Transverse colon (tissue), 4 donors: ENCODE results near the gene SLC6A8. TPM values are rescaled to one million over a fixed set of nuclear protein-coding genes. Genes with fewer than 3 reads are reported as not detected.

Experiments
- DNase-seq: peaks from one replicate; pipeline ENCODE4 v3.0.0-alpha.2; 2019
- H3K27ac ChIP-seq, 4 donors: fragments of 200-600 bp; sonication (generic); 2 replicates each; pipeline ENCODE4 v1.5.1; 2016 to 2018; ENCODE audit warnings: inconsistent platforms in 4 of 4
- H3K27me3 ChIP-seq: fragments of 200-600 bp; sonication (generic); 2 replicates; pipeline ENCODE4 v1.5.1; 2017; ENCODE audit warnings: inconsistent platforms
- H3K36me3 ChIP-seq, 4 donors: fragments of 200-600 bp; sonication (generic); 2 replicates each; pipeline ENCODE4 v1.5.1; 2017 to 2019; ENCODE audit warnings: inconsistent platforms in 4 of 4
- H3K4me1 ChIP-seq, 4 donors: fragments of 200-600 bp; sonication (generic); 2 replicates each; pipeline ENCODE4 v1.5.1; 2017 to 2020; ENCODE audit warnings: inconsistent platforms in 4 of 4
- H3K4me3 ChIP-seq, 4 donors: fragments of 200-600 bp; sonication (generic); 1 replicate in 1 of 4; 2 replicates in 3 of 4; pipeline versions ENCODE4 v1.5.1 to v1.6.1; 2017 to 2019; ENCODE audit warnings: inconsistent platforms in 4 of 4
- H3K9me3 ChIP-seq, 2 donors: fragments of 200-600 bp; sonication (generic); 2 replicates each; pipeline ENCODE4 v1.5.1; 2017 to 2019; ENCODE audit warnings: inconsistent platforms in 2 of 2
- EP300 ChIP-seq: sonication (generic); formaldehyde crosslinking; IDR thresholded peaks from one replicate; pipeline ENCODE4 v1.6.1; 2017; ENCODE audit warnings: antibody characterized with exemption, low read depth
- POLR2A ChIP-seq: fragments of 450-650 bp; IDR thresholded peaks from one replicate; pipeline ENCODE4 v1.6.1; 2016; ENCODE audit warnings: antibody characterized with exemption, mild to moderate bottlenecking, moderate library complexity
- POLR2AphosphoS5 ChIP-seq, 3 donors: sonication (generic); formaldehyde crosslinking; IDR thresholded peaks; one replicate each; pipeline ENCODE4 v1.6.1; 2016; ENCODE audit warnings: antibody characterized with exemption in 3 of 3
- WGBS, 2 donors: methylation state at CpG; one replicate each; pipeline ENCODE4 v1.1.5; 2018; ENCODE audit warnings: low coverage in 1 of 2; 5-methylcytosine and 5-hydroxymethylcytosine counted together
- in situ Hi-C, 4 donors: fragments of 200-750 bp; cut with MboI; loops; one replicate each; pipeline versions ENCODE4 v1.15.0 to v1.15.1; 2017; ENCODE audit warnings: low sequenced_read_pairs in 3 of 4, low pct_ligation_motif_present in 1 of 4, low pct_unique_long_range_greater_than_20kb in 1 of 4
- intact Hi-C: fragments of 100-400 bp; cut with DNase I; formaldehyde crosslinking; loops from one replicate; pipeline ENCODE4 v1.15.1; 2023; ENCODE audit warnings: low total_unique reads
- total RNA-seq, 4 donors: library from RNA; depleted of rRNA; stranded (reverse); fragments of >200 nt; gene quantifications; one replicate each; pipeline ENCODE4 v1.1.0, GENCODE V29; 2016
- TF ChIP-seq, protein P1 (sequence below), 5 experiments: fragments of 200-600 bp in 3 of 5; fragments of 450-650 bp in 2 of 5; sonication (generic) in 3 of 5; IDR thresholded peaks; 1 replicate in 2 of 5; 2 replicates in 3 of 5; pipeline ENCODE4 v1.5.1; 2016 to 2017; ENCODE audit warnings: antibody characterized with exemption in 5 of 5, inconsistent platforms in 3 of 5, mild to moderate bottlenecking in 2 of 5, moderate library complexity in 1 of 5

The SLC6A8 gene
- total RNA-seq, 4 donors from 2014 or later: 61.1 to 332 (median 197) TPM

DNA sequence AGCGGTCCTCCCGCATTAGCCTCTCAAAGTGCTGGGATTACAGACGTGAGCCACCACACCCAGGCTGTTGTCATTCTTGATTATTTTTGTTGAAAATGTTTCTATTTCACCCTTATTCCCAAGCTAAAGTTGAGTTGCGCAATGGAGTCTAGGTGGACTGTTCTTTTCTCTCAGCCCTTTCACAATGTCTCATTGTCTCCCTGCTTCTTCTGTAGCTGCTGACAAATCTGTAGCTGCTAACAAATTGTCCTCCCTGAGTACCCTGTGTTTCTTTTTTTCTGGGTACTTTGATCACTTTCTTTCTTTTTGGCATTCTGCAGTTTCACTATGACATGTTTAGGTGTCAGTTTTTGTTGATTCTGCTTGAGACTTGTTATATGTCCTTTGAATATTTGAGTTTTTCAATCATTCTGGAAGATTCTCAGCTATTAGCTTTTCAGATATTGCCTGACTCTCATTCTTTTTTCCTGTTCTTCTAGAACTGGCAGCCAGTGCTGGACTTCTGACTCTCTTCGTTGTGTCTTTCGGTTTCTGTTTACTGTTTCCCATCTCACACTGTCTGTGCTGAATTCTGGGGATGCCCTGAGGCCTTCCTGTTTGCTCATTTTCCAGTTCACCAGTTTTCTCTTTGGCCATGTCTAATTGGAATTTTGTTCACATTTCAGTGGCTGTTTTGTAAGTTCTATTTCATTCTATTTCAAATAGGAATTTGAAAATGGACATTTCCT, 43.6 kb downstream of the SLC6A8 start:
- H3K36me3 ChIP-seq: no peaks in the 10 kb centered on the region
- intact Hi-C loops (no loop called here), in situ Hi-C loops (no loop called here)
- H3K4me3 ChIP-seq: no peak overlapping the region
- H3K9me3 ChIP-seq: no peaks in the 10 kb centered on the region
- WGBS, 2 donors: 90 to 100% methylated on average over 1 to 6 of the region's 6 CpGs
- H3K27ac ChIP-seq: no peak overlapping the region
- H3K4me1 ChIP-seq: peaks cover 14 to 26% (median 20%) of the 10 kb centered on the region in 4 donors
- H3K27me3 ChIP-seq: no peaks in the 10 kb centered on the region
- TF ChIP-seq, protein P1, sequence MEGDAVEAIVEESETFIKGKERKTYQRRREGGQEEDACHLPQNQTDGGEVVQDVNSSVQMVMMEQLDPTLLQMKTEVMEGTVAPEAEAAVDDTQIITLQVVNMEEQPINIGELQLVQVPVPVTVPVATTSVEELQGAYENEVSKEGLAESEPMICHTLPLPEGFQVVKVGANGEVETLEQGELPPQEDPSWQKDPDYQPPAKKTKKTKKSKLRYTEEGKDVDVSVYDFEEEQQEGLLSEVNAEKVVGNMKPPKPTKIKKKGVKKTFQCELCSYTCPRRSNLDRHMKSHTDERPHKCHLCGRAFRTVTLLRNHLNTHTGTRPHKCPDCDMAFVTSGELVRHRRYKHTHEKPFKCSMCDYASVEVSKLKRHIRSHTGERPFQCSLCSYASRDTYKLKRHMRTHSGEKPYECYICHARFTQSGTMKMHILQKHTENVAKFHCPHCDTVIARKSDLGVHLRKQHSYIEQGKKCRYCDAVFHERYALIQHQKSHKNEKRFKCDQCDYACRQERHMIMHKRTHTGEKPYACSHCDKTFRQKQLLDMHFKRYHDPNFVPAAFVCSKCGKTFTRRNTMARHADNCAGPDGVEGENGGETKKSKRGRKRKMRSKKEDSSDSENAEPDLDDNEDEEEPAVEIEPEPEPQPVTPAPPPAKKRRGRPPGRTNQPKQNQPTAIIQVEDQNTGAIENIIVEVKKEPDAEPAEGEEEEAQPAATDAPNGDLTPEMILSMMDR (IDR thresholded peaks at IDR 0.05): no peak
- no peak for TF ChIP-seq EP300
- TF ChIP-seq POLR2A: no peak
- no peak for TF ChIP-seq POLR2AphosphoS5 (IDR thresholded peaks at IDR 0.05)
- DNase-seq: no peak

DNA sequence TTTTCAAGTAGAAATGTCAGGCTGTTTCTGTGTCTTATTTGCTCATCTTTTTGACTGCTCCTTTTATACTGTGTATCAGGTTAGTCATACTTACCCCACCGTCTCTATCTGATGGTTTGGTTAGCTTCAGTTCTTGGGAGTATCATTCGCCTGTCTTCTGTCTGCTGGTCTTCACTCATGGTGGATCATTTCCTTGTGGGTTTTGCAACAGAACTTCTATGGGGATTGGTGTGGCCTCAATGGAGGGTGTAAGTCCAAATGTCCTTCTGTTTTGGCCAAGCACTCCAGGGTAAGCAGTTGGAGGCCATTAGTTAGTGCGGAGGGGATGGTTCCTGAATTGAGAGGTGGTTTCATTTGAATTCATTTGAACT, 44.1 kb downstream of the SLC6A8 start:
- DNase-seq: no peak
- peaks cover 9 to 21% (median 15%) of the 10 kb centered on the region in 4 donors for H3K4me1 ChIP-seq
- in situ Hi-C loops: no loop called here
- H3K27ac ChIP-seq: no peak overlapping the region
- H3K9me3 ChIP-seq: no peaks in the 10 kb centered on the region
- no peaks in the 10 kb centered on the region for H3K27me3 ChIP-seq
- 86% methylated on average over 1 to 3 of the region's 3 CpGs for WGBS, 2 donors
- intact Hi-C loops: no loop called here
- H3K4me3 ChIP-seq: no peak overlapping the region
- no peak for TF ChIP-seq EP300
- no peak for TF ChIP-seq POLR2A
- no peak for TF ChIP-seq POLR2AphosphoS5 (IDR thresholded peaks at IDR 0.05)
- TF ChIP-seq, protein P1 (IDR thresholded peaks at IDR 0.05): no peak
- H3K36me3 ChIP-seq: no peaks in the 10 kb centered on the region

DNA sequence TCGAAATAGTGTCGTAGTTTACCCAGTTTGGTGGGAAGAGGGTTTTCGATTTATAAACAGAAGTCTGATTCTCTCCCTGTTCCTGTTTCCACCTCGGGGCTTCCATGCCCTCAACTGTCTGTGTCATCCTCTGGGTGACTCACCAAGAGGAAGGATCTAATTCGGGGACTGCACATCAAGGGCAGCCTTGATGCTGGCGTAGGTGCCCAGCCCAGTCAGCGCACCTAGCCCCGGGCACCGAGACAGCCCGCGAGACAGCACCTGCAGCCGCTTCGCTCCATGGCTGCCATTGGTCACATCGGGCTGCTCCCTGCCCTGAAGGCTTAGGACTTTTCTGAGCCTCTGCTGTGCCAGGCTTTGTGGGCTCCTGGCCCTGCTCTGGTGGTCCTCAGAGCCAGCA, 44.7 kb downstream of the SLC6A8 start:
- Histone ChIP-seq H3K4me1 (peaks cover 8 to 15% (median 9%) of the 10 kb centered on the region in 4 donors), H3K9me3 (no peaks in the 10 kb centered on the region), H3K36me3 (no peaks in the 10 kb centered on the region), H3K4me3 (no peak overlapping the region), H3K27me3 (no peaks in the 10 kb centered on the region), H3K27ac (no peak overlapping the region)
- TF ChIP-seq POLR2AphosphoS5 (IDR thresholded peaks at IDR 0.05) (no peak), EP300 (no peak), POLR2A (no peak)
- TF ChIP-seq, protein P1 (IDR thresholded peaks at IDR 0.05): no peak
- no peak for DNase-seq
- 93% methylated on average over 13 of the region's 14 CpGs; no CpG with 5 or more reads in 1 of the 2 donors for WGBS, 2 donors
- in situ Hi-C loops (no loop called here), intact Hi-C loops (no loop called here)

DNA sequence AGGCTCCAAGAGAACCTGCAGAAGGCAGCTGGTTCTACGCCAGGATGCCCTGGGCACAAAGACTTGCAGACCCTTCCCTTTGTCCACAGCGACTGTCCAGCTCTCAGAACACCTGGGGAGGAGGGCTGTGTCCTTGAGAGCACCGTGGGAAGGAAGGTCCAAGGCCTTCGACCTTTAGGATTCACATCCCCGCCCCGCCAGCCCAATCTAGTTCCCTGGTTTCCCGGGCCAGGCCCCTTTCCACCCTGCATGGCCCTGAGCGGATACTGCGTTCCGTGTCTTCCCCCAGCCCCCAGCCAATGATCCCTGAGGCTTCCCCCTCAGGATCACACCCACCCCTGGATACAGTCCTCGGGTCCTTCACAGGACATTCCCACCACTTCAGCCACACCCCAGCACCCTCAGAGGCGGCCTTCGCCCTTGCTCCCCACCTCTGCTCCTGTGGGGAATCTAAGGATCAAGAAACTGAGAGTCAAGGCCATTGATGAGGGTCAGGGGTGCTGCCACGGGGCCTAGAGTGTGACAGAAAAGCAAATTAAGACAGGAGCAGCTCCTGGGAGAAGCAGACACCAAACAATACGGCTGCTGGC, 46.0 kb downstream of the SLC6A8 start:
- DNase-seq: no peak
- 85% methylated on average over 15 of the region's 15 CpGs; no CpG with 5 or more reads in 1 of the 2 donors for WGBS, 2 donors
- H3K4me3 ChIP-seq: no peak overlapping the region
- no peaks in the 10 kb centered on the region for H3K27me3 ChIP-seq
- H3K9me3 ChIP-seq: no peaks in the 10 kb centered on the region
- no peak for TF ChIP-seq EP300
- intact Hi-C loops: no loop called here
- peaks cover 0 to 2% (median 0%) of the 10 kb centered on the region in 4 donors for H3K4me1 ChIP-seq
- no peaks in the 10 kb centered on the region for H3K36me3 ChIP-seq
- H3K27ac ChIP-seq: no peak overlapping the region
- in situ Hi-C loops: no loop called here
